Heart left ventricle (tissue), 13 donors: Measurements from ENCODE around the gene SAP130.

Source experiments
- CTCF ChIP-seq, 12 donors: fragments of 200-600 bp; sonication (generic) in 4 of 12; IDR thresholded peaks; one replicate each; pipeline versions ENCODE4 v1.5.0 to v1.8.0; 2018 to 2022; ENCODE audit warnings: antibody characterized with exemption in 12 of 12, mild to moderate bottlenecking in 5 of 12
- POLR2A ChIP-seq, 2 donors: fragments of 450-650 bp; IDR thresholded peaks; one replicate each; pipeline ENCODE4 v1.6.1; 2017; ENCODE audit warnings: antibody characterized with exemption in 2 of 2, mild to moderate bottlenecking in 2 of 2, moderate library complexity in 2 of 2
- donor health status: ischemic (EF 13 %, LVEDD 7.1; RV severe dilation, severe dysfunction).
- donor health status: DM: no; HTN: yes; CAD: no.
- donor health status: DM: no; HTN: no; CAD: no.
- donor health status: ischemic (EF 25% LVEDD 6.9; RV normal size, moderate dysfunction).
- donor health status: ischemic (EF 25% LVEDD 5.7; RV mildly dilated, moderate dysfunction).
- donor health status: ischemic (EF 35%, LVEDD 5.7; RV mildly dilated, moderate dysfunction).
- donor health status: nonischemic (EF 11% LVEDD 7.7; RV severe dilation, severe dysfunction).
- donor health status: DM: yes; HTN: yes; CAD: no.
- donor health status: PGD.
- donor health status: ischemic (EF 29% LVEDD 5.4; RV normal size, mild dysfunction).
- donor health status: nonischemic (EF 23%, LVEDD 6.1; RV moderate dilation, normal function).

GRCh38 chr2:127985026-127985734, 42.7 kb downstream of the SAP130 start:
- no peak for TF ChIP-seq POLR2A (IDR thresholded peaks at IDR 0.05)
- no peak for TF ChIP-seq CTCF (IDR thresholded peaks at IDR 0.05)
